GM19397 (cell line): ENCODE data around the gene PRPSAP1.
"Not testable (repeated sequence)": the region's sequence is repeated elsewhere in the genome, so short reads cannot be mapped to it uniquely, and the experiment has no call there.

Experiments
- ATAC-seq: cut with Tn5 transposase; IDR thresholded peaks from one replicate; pipeline ENCODE4 v1.9.1; 2021; ENCODE audit warnings: mild to moderate bottlenecking, moderate library complexity; ENCODE audit not compliant: unreplicated experiment

Gene PRPSAP1

DNA sequence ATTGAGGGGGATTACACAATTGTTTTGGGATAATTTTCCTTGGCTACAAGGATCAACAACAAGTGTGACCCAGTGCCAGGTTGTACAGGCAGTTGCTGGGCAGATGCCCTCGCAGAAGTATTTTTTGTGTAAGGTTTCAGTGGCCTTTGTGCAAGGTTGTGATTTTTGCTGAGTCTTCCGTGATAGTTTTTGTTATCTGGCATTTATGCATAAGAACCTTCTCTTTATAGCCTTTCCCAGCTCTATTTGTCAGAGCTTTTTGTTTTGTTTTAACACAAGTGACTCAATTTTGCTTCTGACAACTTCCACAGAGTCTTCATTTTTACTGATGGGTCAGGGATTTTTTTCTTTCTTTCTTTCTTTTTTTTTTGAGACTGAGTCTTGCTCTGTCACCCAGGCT, 6.7 kb upstream of the PRPSAP1 start:
- no peak for ATAC-seq

DNA sequence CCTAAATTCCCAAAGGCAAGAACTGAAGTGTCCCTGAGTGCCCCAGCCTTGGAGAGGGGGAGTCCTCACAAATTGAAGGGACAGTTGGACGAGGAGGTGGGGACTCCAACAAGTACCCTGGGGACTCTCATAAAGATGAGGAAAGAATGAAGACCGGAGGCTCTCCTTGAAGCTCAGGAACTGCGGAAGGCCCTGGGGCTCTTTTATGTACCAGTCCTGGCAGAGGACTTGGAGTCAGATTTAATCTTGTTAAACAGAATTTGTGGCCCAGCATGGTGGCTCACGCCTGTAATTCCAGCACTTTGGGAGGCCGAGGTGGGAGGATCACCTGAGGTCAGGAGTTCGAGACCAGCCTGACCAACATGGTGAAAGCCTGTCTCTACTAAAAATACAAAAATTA, 6.1 kb upstream of the PRPSAP1 start:
- ATAC-seq = not testable (repeated sequence)

DNA sequence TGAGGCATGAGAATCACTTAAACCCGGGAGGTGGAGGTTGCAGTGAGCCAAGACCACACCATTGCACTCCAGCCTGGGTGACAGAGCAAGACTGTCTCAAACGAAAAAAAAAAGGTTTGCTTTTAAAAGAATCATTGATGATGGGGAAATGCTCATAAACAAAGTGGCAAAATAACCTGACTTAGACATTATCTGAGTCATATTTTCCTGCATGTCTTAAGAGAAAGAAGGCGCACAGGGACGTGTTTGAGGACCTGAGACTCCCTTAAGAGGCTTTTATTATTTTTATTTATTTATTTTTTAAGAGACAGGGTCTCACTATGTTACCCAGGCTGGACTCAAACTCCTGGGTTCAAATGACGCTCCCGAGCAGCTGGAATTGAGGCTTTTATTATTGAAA, 5.7 kb upstream of the PRPSAP1 start:
- no peak for ATAC-seq

DNA sequence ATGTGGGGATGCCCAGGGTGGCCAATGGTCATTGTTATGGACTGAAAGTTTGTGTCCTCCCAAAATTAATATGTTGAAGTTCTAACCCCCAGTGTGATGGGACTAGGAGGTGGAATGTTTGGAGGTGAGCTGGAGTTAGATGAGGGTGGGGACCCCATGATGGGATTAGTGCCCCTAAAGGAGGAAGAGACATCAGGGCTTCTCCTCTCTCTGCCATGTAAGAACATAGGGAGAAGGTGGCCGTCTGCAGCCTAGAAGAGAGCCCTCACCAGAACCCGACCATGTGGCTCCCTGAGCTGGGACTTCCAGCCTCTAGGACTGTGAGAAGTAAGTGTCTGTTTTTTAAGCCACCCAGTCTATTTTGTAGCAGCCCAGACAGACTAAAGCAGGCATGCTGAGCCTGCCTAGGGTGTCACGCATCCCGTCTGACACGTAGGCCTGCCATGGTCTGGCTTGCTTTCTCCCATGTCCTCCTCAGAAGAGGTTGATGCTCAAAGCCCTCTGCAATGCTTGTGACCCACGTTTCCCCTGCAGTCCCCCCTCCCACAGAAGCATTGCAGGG, 4.0 kb upstream of the PRPSAP1 start:
- ATAC-seq = no peak

DNA sequence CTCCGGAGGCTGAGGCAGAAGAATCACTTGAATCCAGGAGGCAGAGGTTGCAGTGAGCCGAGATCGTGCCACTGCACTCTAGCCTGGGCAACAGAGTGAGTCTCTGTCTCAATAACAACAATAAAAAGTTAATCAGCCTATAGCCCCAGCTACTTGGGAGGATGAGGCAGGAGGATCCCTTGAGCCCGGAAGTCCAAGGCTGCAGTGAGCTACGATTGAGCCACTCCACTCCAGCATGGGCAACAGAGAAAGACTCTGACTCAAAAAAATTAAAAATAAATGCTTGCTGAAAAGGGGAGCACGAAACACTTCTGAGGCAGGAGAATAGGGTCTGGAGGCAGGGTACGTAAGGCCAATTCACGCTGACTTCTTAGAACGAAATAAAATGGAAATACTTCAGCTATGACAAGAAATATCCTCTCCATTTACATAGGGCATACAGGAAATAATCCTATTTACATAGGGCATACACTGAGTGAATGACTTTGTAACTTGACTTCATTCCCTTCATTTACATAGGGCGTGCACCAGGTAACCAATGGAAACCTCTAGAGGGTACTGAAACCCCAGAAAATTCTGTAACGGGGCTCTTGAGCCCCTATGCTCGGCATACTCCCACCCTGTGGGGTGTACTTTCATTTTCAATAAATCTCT, 3.2 kb upstream of the PRPSAP1 start:
- no peak for ATAC-seq

DNA sequence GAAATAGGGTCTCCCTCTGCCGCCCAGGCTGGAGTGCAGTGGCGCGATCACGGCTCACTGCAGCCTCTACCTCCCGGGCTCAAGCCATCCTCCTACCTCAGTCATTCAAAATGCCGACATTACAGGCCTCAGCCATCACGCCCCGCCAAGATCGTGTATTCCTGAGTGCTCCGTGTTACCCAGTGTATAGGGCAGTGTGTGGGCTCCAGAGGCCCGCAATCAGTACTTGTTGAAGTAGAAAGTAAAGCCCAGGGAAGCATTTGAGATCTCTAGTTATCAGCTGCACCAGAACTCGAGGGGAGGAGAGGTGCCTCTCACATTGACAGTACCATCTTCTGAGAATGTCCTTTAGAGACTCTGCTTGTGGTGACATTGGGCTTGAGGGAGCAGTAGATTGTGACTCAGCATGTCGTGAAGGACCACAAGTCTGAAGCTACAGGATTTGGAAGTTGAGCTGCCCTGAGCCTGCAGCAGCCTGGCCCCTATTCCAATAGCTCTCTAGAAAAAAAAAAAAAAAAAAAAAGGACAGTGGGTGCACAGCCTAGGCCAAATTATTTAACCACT, 1.1 kb upstream of the PRPSAP1 start:
- no peak for ATAC-seq

DNA sequence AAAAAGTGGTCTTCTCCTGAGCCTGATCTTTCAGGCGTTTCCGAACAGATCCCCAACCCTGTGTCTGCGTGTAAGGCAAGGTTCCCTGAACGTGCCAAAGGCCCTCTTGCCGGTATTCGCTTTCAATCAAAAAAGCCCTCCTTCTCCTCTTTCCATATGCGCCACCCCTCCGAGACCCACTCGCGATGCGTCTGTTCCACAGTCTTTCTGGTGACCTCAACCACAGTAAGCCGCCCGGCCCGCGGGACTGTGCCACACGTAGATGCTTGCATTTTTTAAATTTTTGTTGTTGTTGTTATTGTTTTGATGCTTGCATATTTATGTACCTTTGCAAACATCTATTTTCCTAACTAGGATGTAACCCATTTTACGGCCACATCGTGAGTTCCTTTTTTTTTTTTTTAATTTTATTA, 607 bp upstream of the PRPSAP1 start:
- no peak for ATAC-seq

DNA sequence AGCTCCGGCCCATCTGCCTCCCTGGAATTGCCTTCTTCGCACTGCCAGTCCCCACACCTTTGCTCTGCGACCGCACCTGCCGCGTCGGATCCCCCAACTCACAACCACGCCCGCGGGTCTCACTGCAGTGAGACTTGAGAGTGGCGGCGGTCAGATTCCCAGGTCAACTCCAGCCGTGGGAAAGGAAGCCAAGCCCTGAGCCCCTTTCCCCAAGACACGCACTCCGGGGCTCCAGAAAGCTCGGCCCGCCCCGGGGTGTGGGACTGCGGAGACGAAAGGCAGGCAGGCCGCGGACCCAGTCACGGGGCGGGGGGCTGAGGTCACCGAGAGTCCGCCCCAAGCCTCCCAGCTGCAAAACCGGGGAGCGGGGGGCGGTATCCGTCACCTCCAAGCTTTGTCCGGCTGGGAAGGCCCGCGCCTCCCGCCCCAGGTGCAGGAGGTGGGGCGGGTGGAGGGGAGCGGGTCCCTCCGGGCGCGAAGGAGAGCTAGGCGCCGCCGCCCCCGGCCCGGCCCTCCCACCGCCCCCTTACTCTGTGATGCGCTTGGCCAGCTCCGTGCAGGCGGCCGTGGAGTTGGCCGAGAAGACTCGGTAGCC, 615 bp downstream of the PRPSAP1 start:
- ATAC-seq = peak; percentile 17

DNA sequence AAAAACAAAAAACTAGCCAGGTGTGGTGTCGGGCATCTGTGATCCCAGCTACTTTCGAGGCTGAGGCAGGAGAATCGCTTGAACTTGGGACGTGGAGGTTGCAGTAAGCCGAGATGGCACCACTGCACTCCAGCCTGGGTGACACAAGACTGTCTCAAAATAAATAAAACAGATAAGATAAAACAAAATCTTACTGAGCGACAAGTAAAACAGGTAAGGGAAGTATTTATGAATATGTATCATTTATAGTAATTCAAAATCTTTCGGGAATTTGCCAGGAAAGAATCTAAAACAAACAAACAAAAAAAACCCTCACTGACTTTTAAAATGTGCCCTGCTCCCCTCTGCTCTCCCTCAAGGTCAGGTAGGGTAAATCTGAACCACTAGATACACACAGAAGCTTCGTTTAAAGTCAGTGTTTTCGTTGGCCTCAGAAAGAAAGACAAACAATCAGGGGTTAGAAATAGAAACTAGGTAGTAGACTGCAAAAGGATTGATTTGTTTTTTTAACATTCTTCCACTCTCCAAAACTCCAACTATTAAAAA, 2.1 kb downstream of the PRPSAP1 start:
- no peak for ATAC-seq

DNA sequence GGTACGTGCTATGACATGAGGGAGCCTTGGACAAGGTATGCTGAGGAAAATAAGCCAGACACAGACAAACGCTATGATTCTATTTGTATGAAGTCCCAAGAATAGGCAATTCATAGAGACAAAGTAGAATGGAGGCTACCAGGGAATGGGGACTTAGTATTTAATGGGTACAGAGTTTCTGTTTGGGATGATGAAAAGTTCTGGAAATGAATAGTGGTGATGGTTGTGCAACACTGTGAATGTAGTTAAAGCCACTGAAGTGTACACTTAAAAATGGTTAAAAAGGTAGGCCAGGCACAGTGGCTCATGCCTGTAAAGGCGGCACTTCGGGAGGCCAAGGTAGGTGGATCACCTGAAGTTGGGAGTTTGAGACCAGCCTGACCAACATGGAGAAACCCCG, 3.3 kb downstream of the PRPSAP1 start:
- no peak for ATAC-seq

DNA sequence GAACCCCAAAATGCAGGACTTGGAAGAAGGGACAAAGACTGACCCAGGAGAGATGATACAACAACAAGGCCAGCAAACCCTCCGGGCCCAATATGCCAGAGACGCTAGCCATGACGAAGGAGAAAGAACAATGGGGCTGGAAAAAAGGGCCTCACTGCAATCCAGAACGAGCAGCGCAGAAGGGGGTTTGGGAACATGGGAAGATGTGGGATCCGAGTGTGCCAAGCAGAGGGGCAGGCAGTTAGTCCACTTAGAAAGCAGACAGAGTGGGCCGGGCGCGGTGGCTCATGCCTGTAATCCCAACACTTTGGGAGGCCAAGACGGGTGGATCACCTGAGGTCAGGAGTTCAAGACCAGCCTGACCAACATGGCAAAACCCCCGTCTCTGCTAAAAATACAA, 6.8 kb downstream of the PRPSAP1 start:
- not testable (repeated sequence) for ATAC-seq

DNA sequence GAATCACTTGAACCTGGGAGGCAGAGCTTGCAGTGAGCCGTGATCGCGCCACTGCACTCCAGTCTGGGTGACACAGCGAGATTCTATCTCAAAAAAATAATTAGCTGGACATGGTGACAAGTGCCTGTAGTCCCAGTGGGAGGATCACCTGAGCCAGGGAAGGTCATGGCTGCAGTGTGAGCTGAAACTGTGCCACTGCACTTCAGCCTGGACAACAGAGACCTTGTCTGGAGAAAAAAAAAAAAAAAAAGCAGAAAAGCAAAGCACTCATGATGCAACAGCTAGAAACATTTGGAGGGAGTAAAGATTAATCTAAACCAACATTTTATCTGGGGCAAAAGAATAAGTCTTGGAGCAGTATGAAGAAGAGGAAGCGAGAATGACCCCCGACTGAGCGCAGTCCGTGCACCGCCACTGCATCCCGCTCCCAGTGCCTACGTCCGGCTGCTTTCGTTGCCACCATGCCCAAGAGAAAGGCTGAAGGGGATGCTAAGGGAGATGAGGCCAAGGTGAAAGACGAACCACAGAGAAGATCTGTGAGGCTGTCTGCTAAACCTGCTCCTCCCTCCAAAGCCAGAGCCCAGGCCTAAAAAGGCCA, 8.2 kb downstream of the PRPSAP1 start:
- no peak for ATAC-seq

DNA sequence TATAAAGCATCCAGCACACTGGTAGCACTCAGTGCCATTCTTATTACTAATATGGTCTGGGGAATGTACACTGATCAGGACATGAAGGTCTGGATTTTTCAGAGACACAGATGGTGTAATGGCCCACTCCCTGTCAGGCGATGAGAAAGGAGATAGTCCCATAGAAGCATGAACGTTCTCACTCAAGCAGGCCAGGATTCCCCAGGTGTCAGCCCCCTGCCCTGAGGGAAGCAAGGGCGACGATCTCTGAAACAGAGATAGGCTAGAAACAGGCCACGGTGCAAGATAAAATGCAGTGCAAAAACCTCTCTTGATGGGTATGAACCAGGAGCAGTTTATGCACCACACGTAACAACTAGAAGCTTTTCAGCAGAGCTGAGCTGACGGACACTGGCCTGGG, 10.6 kb downstream of the PRPSAP1 start:
- no peak for ATAC-seq

DNA sequence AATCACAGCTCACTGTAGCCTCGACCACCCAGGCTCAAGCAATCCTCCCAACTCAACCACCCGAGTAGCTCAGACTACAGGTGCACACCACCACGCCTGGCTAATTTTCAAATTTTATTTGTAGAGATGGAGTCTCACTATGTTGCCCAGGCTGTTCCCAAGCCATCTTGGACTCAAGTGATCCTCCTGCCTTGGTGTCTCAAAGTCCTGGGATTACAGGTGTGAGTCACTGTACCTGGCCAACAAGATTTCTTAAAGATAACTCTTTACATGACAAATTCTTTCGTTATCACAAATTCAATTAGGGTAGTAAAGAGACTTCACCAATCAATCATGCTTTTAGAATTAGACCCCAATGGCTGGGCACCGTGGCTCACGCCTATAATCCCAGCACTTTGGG, 12.4 kb downstream of the PRPSAP1 start:
- ATAC-seq = no peak

DNA sequence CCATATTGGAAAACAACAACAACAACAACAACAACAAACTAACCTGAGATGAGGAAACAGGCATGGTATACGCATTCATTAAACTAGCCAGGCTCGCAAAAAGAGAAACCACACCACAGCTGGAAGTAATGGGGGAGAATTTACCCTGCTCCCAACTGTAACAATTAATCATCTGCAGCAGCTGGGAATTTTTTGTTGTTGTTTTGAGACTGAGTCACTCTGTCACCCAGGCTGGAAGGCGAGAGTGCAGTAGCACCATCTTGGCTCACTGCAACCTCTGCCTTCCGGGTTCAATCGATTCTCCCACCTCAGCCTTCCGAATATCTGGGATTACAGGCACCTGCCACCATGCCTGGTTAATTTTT, 16.3 kb downstream of the PRPSAP1 start:
- no peak for ATAC-seq

DNA sequence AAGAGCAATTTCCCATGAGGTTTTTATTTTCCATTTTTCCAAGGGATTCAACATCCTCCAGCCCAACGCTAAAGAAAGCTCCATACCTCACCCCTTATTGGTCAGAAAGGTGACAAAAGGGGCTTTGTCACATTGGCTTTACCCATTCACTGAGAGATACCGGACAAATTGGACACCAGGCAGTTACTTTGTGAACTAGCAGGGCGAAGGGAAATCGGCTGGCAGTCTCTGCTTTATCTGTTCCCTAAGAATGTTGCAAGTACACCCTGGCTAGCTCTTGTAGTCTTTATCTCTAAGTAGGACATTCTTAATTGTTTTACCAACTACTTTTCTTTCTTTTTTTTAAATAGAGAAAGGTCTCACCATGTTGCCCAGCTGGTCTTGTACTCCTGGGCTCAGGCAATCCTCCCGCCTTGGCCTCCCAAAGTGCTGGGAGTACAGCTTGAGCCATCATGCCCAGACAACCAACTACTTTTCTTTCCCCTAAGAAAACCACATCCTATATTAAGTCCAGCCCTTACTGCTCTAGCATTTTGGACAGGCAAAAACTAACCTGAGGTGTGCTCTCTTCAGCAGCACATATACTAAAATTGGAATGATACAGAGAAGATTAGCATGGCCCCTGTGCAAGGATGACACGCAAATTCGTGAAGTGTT, 16.8 kb downstream of the PRPSAP1 start:
- no peak for ATAC-seq

DNA sequence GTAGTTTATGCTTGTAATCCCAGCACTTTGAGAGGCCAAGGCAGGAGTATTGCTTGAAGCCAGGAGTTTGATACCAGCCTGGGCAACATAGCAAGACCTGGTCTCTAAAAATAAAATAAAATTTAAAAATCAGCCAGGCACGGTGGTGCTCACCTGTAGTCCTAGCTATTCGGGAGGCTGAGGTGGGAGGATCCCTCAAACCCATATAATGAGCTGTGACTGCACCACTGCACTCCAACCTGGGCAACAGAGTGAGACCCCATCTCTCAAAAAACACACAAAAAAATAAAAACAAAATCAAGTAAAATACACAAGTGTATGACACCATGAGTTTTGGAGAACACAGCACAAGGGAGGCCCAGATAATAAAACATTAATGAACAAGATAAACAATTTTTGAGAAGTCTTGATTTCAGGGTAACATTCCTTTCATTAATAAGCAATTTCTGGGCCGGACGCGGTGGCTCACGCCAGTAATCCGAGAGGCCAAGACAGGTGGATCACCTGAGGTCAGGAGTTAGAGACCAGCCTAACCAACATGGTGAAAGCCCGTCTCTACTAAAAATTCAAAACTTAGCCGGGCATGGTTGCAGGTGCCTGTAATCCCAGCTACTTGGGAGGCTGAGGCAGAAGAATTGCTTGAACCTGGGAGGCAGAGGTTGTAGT, 17.9 kb downstream of the PRPSAP1 start:
- no peak for ATAC-seq

DNA sequence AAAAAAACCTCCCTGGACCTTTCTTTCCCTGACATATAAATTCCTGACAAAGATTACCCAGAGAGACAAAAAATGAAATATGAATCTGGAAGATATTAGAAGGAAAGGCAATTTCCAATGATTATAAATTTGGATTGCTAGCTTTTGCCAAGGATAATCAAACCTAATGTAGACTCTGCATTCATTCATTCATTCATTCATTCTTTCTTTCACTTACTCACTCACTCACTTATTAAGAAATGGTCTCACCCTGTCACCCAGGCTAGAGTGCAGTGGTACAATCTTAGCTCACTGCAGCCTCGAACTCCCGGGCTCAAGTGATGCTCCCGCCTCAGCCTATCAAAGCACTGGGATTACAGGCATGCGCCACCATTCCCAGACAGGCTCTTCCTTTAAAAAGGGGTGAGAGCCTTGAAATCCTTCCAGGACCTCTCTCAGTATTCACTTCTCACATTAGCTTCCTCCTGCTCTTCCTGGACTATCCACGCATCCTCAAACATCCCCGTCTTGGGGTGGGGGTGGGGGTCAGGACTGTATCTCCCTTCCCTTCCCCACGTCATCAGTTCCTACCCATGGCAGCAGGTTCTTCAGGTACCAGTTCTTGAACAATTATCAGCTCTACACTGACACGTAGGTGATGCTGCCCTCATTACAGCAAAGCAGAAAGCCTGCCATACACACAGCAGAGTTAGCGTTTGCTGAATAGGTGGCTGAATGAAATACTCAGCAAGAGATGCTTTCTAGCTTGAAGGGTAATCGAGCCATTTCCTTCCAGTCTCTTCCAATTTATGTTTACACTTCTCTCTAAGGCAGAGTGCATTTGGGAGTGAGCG, 19.8 kb downstream of the PRPSAP1 start:
- no peak for ATAC-seq

DNA sequence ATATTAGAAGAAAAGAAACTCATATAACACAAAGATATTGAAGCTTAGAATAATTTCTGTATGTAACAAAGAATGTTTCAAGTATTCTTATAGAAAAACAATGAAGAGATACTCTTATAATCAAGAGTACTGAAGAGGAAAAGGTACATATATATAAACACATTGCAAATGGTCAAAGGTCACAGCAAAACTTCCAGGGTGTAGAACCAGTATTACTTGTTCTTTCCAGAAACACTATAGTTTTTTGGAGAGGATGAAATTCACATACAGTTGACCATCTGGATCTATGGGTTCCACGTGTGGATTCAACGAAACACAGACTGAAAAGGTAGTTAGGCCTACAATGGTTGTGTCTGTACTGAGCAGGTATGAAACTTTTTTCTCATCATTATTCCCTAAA, 22.6 kb downstream of the PRPSAP1 start:
- no peak for ATAC-seq

DNA sequence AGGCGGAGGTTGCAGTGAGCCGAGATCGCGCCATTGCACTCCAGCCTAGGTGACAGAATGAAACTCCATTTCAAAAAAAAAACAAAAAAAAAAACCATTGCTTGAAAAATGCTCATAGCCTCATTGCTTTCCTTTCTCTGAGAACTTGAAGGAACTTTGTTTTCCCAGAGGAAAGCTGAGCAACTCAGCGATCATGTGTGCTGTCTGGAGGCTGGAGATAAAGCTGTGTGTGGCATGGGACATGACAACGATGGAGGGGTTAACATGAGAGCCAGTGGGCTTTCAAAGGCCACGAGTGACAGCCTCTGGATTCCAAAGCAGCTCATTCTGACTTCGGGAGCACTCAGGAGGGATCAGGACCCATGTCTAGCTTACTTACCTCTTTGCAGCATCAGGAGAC, 24.1 kb downstream of the PRPSAP1 start:
- no peak for ATAC-seq
